GM21526 (cell line): ENCODE data around the gene ERF.
"Not testable (repeated sequence)": the region's sequence is repeated elsewhere in the genome, so short reads cannot be mapped to it uniquely, and the experiment has no call there.

Experiments used
- ATAC-seq: cut with Tn5 transposase; IDR thresholded peaks from one replicate; pipeline ENCODE4 v1.9.1; 2021; ENCODE audit warnings: moderate library complexity; ENCODE audit not compliant: unreplicated experiment, low FRiP score

ERF gene

DNA sequence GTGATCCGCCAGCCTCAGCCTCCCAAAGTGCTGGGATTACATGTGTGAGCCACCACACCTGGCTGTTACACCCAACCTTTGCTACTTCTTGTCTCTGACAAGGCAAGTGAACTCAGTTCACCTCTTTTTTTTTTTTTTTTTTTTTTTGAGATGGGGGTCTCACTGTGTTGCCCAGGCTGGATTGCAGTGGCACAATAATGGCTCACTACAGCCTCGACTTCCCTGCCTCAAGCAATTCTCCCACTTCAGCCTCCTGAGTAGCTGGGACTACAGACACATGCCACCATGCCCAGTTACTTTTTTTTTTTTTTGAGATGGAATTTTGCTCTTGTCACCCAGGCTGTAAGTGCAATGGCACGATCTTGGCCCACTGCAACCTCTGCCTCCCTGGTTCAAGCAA is 2.9 kb upstream of the ERF start:
- not testable (repeated sequence) for ATAC-seq

- no peak for ATAC-seq
These were observed 1.1 kb upstream of the ERF start for GRCh38 chr19:42255766-42256745.

DNA sequence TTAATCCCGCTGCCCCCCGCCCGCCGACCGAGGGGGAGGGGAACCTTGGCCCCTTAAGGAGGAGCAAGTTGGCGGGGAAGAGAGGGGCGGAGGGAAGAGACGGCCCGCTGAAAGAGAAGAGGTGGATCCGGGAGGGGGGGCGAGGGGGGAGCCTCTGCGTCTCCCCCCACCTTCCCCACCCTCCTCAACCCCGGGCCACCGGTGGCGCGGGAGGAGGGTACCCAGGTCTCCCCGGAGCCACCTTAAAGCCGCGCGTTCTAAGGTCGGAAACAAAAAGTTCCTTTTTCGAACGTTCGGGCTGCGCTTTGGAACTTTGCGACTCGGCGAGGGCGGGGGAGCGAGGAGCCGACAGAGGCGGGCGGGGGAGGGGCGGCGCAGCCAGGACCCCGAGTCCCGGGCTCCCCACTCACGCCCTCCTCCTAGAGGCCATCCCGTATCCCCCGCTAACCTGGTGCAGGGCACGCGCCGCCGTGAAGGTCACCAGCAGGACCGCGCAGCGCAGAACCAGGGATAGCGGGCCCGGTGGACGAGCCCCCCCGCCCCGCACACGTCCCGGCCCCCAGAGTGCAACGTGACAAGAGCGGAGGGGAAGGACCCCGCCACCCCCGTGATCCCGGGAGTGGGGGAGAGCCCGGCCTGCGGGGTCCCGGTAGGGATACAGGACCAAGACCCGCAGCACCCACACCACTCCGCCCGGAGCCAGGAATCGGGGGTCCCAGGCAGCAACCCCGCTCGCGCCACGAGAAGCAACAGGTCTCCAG is 659 bp downstream of the ERF start:
- no peak for ATAC-seq

DNA sequence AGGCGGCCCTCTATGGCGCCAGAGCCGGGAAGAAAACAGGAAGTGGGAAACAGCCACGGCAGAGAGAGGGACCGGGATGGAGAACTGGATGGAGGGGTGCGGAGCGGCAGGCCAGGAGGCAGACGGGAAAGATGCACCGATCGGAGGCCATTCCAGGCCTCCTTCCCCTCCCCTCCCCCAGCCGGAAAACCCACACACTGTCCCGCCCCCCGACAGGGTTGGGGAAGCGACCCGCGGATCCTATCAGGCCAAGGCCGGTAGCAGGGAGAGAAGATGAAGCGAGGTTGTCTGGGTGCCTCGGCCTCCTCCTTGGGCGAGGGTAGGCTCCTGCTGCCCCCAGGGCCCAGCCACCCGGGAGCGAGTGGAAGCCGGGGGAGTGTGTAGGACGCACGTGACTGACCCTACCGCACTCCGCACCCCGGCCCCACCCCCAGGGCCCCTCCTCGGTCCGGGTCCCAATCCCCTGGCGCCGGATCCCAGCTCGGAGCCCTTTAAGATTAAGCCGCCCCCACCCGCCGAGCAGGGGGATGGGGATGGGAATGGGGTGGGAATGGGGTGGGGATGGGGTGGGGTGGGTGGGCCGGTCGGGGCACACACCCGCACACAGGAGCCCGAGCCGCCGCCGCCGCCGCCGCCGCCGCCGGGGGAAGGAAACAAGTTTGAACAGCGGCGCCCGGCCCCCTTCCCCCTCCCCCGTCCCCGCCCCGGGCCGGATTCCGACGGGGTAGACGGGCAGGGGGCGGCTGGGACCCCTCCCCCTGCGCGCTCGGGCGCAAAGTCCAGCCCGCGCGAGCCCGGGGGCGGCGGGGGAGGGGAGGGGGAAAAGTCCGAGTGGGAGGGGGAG is 1.5 kb downstream of the ERF start:
- no peak for ATAC-seq

GRCh38 chr19:42252365-42253244 is 2.3 kb downstream of the ERF start:
- no peak for ATAC-seq

- ATAC-seq, result no peak
These were observed 3.2 kb downstream of the ERF start for GRCh38 chr19:42251572-42252358.

DNA sequence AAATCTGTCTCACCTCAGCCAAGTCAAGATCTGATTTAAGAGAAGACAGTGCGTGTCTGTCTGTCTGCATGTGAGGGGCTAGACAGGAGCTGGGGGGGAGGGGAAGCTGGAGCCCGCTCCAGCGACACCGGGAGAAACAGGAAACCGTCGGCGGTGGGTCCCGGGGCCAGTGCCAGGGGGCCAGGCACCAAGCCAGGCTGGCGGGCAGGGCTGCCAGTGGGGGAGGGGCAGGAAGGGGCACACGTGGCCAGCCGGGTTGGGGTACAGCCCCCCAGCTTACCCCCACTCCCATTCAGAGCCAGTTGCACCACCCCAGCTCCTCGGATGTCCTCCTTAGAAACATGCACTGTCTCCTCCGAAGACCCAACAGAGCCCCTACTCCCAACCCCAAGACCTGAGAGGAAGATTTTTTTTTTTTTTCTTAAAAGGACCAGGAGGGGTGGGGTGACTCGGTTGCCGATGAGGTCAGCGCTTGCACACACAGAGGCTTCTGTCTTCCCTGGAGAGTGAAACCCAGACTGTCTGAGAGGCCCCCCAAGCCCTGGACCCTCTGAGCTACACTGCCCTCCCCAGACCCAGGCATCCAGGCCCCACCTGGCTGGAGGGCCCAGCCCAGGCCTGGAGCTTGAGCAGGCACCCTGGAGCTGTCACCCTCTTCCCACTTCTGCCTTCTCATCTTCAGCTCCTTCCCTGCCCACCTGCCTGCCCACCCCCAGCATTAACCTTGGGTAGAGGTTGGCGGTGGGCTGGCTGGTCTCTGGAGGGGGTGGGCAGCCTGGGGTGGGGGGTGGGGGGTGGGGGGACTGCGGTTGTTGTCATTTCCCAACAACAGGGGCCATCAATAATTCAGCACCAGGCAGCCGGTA is 4.0 kb downstream of the ERF start:
- no peak for ATAC-seq

DNA sequence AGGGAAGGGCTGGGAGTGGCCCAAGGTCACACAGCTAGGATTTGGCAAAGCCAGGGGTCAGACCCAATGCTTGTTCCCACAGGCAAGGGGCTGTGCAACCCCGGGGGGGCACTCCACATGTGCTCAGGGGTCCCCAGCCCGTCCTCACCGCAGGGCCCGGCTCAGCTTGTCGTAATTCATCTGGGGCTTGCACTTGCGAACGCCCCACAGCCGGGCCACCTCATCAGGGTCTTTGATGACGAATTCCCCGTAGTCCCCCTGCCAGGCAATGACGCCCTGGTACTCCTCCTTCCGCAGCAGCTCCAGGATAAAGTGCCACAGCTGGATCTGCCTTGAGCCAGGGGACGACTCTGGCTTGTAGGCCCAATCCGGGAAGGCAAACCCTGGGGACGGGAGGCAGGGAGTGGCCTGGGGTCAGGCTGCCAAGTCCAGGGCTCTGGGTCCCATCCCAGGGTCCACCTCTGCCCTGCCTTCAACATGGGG is 4.7 kb downstream of the ERF start:
- no peak for ATAC-seq

- ATAC-seq, result no peak
These were observed 5.2 kb downstream of the ERF start for GRCh38 chr19:42249769-42250168.

- no peak for ATAC-seq
These were observed 5.7 kb downstream of the ERF start for GRCh38 chr19:42249149-42249750.

GRCh38 chr19:42248270-42249148 is 6.4 kb downstream of the ERF start:
- ATAC-seq, result no peak

DNA sequence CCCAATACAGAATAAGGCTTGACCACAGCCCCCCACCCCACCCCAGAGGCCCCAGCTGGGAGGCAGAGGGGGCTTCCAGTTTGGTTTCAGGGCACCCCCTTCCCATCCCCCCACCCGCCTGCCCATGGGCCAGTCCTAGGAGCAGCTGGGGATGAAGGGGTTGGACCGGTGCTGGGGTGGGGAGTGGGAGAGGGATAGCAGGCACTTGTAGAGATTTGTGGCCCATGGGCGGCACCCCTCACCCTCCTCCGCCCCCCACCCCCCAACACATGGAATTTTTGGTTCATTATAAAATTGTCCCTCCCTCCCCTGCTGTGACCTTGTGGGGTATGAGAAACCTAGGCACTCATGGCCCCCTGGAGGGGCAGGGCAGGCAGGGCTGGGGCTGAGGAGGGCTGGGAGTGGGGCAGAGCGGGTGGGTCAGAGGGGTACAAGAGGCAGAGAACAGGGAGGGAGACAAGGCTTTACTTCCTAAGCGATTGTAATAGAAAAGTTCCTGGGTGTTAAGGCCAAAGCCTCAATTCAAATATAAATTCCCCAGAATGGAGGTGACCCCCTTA is 7.2 kb downstream of the ERF start:
- ATAC-seq, result no peak

GRCh38 chr19:42246922-42247639 is 7.8 kb downstream of the ERF start:
- ATAC-seq, result no peak

GRCh38 chr19:42246143-42246921 is 8.6 kb downstream of the ERF start:
- no peak for ATAC-seq

DNA sequence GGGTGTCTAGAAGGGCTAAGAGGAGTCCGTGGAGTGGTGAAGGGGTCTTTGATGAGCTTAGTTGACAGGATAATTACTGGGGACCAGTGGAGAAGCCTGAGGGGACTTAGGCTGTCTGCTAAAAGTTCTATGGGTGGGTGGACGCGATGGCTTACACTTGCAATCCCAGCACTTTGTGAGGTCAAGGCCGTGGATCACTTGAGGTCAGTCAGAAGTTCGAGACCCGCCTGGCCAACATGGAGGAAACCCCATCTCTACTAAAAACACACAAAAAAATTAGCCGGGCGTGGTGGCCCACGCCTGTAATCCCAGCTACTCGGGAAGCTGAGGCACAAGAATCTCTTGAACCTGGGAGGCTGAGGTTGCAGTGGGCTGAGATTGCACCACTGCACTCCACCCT is 9.7 kb downstream of the ERF start:
- no peak for ATAC-seq
